ENCODE measurements around the gene PPP2R5E.

PPP2R5E gene

DNA sequence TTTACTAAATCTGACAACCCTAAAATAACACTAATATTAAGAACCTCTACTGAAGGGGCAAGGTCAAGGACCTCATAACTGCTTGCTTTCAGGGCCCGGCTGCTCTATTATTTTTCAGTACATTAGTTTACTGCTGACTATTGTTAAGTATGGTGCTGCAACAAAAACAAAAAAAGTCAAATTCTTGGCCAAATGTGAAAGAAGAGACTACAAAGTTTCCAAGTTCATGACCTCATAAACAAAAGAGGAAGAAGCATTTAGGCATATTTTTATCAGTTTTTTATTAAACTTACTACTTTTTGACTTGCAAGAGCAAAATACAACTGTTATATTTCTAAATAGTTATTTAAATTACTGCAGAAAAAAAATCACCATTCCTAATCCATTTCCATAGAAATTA is 114.7 kb downstream of the PPP2R5E start:
- peak overlapping the region; percentile 26; the same call in 1 of the 2 replicates for H3K27ac ChIP-seq
- H3K4me3 ChIP-seq = no peak overlapping the region
- no peak overlapping the region for H3K9ac ChIP-seq (ENCODE audit: insufficient read length)
- no peak for TF ChIP-seq POLR2AphosphoS5 (IDR thresholded peaks at IDR 0.05; ENCODE audit: borderline replicate concordance, low read depth, low read length)
- no peak for TF ChIP-seq FOXP2 (optimal IDR thresholded peaks at IDR 0.05; ENCODE audit: control extremely low read depth, extremely low read length, insufficient read depth)
- TF ChIP-seq EZH2 (IDR thresholded peaks at IDR 0.05) = no peak
- DNase-seq (ENCODE audit: low read depth, low spot score) = no peak
- no peaks in the 10 kb centered on the region for H3K9me3 ChIP-seq (ENCODE audit: low read depth, low read length)
- no peaks in the 10 kb centered on the region for H3K36me3 ChIP-seq (ENCODE audit: insufficient read depth, low read length)

GRCh38 chr14:63426838-63427352 is 116.3 kb downstream of the PPP2R5E start:
- Histone ChIP-seq H3K36me3 (ENCODE audit: insufficient read depth, low read length) (0 out of 2 replicates have a peak, but pooled peaks cover 2% of the 10 kb centered on the region), H3K27ac (peak overlapping the region; percentile 59; the same call in 1 of the 2 replicates), H3K9ac (ENCODE audit: insufficient read length) (no peak overlapping the region), H3K9me3 (ENCODE audit: low read depth, low read length) (no peaks in the 10 kb centered on the region), H3K4me3 (no peak overlapping the region)
- TF ChIP-seq FOXP2 (optimal IDR thresholded peaks at IDR 0.05; ENCODE audit: control extremely low read depth, extremely low read length, insufficient read depth) (no peak), EZH2 (IDR thresholded peaks at IDR 0.05) (no peak), POLR2AphosphoS5 (IDR thresholded peaks at IDR 0.05; ENCODE audit: borderline replicate concordance, low read depth, low read length) (no peak)
- DNase-seq (ENCODE audit: low read depth, low spot score) = no peak

DNA sequence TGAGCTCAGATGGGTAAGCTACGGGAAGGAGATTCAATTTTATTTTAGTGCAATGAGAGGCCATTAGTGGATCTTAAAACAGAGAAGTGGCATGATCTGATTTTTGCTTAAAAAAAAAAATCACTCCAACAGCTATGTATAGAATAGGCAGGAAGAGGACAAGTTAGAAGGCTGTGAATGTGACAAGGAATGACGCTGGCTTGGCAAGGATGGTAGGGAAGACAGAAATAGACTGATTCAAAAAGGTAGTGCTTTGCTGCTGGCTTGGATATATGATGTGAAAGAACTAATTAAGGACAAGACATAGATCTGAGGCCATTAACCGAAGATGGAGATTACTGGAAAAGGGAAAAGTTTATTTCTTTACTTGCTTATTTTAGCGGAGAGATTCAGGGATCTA is 119.3 kb downstream of the PPP2R5E start:
- H3K4me3 ChIP-seq = no peak overlapping the region
- H3K9me3 ChIP-seq (ENCODE audit: low read depth, low read length) = no peaks in the 10 kb centered on the region
- no peak overlapping the region for H3K9ac ChIP-seq (ENCODE audit: insufficient read length)
- H3K36me3 ChIP-seq (ENCODE audit: insufficient read depth, low read length) = peaks cover 24% of the 10 kb centered on the region
- TF ChIP-seq POLR2AphosphoS5 (IDR thresholded peaks at IDR 0.05; ENCODE audit: borderline replicate concordance, low read depth, low read length) (no peak), FOXP2 (optimal IDR thresholded peaks at IDR 0.05; ENCODE audit: control extremely low read depth, extremely low read length, insufficient read depth) (no peak), EZH2 (IDR thresholded peaks at IDR 0.05) (no peak)
- H3K27ac ChIP-seq = no peak overlapping the region
- no peak for DNase-seq (ENCODE audit: low read depth, low spot score)

GRCh38 chr14:63423381-63423780 is 119.8 kb downstream of the PPP2R5E start:
- Histone ChIP-seq H3K4me3 (no peak overlapping the region), H3K9me3 (ENCODE audit: low read depth, low read length) (no peaks in the 10 kb centered on the region), H3K27ac (no peak overlapping the region; the same call in 1 of the 2 replicates), H3K9ac (ENCODE audit: insufficient read length) (no peak overlapping the region), H3K36me3 (ENCODE audit: insufficient read depth, low read length) (peaks cover 24% of the 10 kb centered on the region)
- TF ChIP-seq FOXP2 (optimal IDR thresholded peaks at IDR 0.05; ENCODE audit: control extremely low read depth, extremely low read length, insufficient read depth) = no peak
- no peak for TF ChIP-seq POLR2AphosphoS5 (IDR thresholded peaks at IDR 0.05; ENCODE audit: borderline replicate concordance, low read depth, low read length)
- no peak for TF ChIP-seq EZH2 (IDR thresholded peaks at IDR 0.05)
- no peak for DNase-seq (ENCODE audit: low read depth, low spot score)

DNA sequence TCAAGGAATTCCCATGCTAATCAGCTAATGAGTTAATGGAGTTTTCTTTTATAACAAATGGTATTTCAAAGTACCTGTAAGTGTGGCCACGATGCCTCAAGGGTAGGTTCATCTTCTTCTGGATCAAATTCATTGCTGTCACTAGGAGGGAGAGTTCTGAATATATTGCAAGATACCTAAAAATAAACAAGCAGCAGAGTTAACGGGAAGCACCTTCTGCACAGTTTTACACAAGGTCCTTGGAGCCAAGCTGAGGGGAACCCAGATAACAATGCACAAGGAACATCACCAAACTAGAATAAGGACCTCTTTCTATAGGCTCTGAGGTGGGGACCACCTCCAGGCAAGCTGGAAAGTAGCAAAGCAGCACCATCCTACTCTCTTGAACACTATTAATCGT is 121.3 kb downstream of the PPP2R5E start:
- peaks cover 24% of the 10 kb centered on the region for H3K36me3 ChIP-seq (ENCODE audit: insufficient read depth, low read length)
- no peak for DNase-seq (ENCODE audit: low read depth, low spot score)
- no peak overlapping the region for H3K27ac ChIP-seq
- H3K4me3 ChIP-seq = no peak overlapping the region
- H3K9ac ChIP-seq (ENCODE audit: insufficient read length) = no peak overlapping the region
- TF ChIP-seq POLR2AphosphoS5 (IDR thresholded peaks at IDR 0.05; ENCODE audit: borderline replicate concordance, low read depth, low read length) (no peak), FOXP2 (optimal IDR thresholded peaks at IDR 0.05; ENCODE audit: control extremely low read depth, extremely low read length, insufficient read depth) (no peak), EZH2 (IDR thresholded peaks at IDR 0.05) (no peak)
- H3K9me3 ChIP-seq (ENCODE audit: low read depth, low read length) = no peaks in the 10 kb centered on the region

GRCh38 chr14:63421226-63421625 is 122.0 kb downstream of the PPP2R5E start:
- TF ChIP-seq EZH2 (IDR thresholded peaks at IDR 0.05) = no peak
- no peak for TF ChIP-seq FOXP2 (optimal IDR thresholded peaks at IDR 0.05; ENCODE audit: control extremely low read depth, extremely low read length, insufficient read depth)
- no peak for TF ChIP-seq POLR2AphosphoS5 (IDR thresholded peaks at IDR 0.05; ENCODE audit: borderline replicate concordance, low read depth, low read length)
- H3K9ac ChIP-seq (ENCODE audit: insufficient read length) = no peak overlapping the region
- no peaks in the 10 kb centered on the region for H3K9me3 ChIP-seq (ENCODE audit: low read depth, low read length)
- DNase-seq (ENCODE audit: low read depth, low spot score) = no peak
- H3K27ac ChIP-seq = no peak overlapping the region
- H3K4me3 ChIP-seq = no peak overlapping the region
- H3K36me3 ChIP-seq (ENCODE audit: insufficient read depth, low read length) = peaks cover 24% of the 10 kb centered on the region

DNA sequence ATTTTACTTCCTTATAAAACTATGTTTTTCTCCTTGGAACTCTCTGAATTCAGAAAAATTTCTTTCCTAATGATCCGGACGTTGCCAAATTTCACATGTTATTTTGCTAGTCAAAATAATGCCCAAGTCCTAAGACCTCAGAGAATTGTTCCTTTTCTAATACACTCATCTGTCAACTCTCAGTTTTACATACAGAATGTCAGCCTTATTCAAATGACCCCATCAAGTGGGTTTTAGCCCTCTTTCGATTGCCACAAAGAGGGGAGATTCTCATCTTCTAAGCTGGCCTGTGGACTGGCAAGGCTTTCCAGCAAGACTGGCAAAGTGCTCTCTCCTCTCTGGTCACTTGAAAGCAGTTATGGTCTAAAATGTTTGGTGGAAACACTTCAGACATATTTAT is 125.2 kb downstream of the PPP2R5E start:
- Histone ChIP-seq H3K9me3 (ENCODE audit: low read depth, low read length) (no peaks in the 10 kb centered on the region), H3K4me3 (no peak overlapping the region), H3K36me3 (ENCODE audit: insufficient read depth, low read length) (peaks cover 38% of the 10 kb centered on the region), H3K9ac (ENCODE audit: insufficient read length) (no peak overlapping the region), H3K27ac (no peak overlapping the region)
- DNase-seq (ENCODE audit: low read depth, low spot score) = no peak
- no peak for TF ChIP-seq FOXP2 (optimal IDR thresholded peaks at IDR 0.05; ENCODE audit: control extremely low read depth, extremely low read length, insufficient read depth)
- no peak for TF ChIP-seq EZH2 (IDR thresholded peaks at IDR 0.05)
- no peak for TF ChIP-seq POLR2AphosphoS5 (IDR thresholded peaks at IDR 0.05; ENCODE audit: borderline replicate concordance, low read depth, low read length)

DNA sequence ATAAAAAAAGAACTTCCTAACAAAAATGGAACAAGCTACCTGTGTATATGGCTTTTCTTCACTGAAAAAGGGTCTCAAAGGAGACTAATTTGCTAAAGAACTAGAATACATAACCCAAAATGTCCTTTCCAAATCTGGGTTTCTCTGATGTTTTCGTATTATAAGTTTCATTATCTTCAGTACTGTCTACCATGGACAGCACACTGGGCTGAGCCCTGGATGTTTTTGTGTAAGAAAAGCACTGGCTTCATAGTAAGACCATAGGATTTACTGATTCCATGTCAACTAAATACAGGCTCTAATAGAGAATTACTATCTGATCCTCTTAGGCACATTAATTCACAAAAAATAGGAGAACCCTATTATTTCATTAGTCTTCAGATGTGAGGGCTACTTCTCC is 130.2 kb downstream of the PPP2R5E start:
- peaks cover 24% of the 10 kb centered on the region for H3K36me3 ChIP-seq (ENCODE audit: insufficient read depth, low read length)
- TF ChIP-seq POLR2AphosphoS5 (IDR thresholded peaks at IDR 0.05; ENCODE audit: borderline replicate concordance, low read depth, low read length) = no peak
- TF ChIP-seq EZH2 (IDR thresholded peaks at IDR 0.05) = no peak
- TF ChIP-seq FOXP2 (optimal IDR thresholded peaks at IDR 0.05; ENCODE audit: control extremely low read depth, extremely low read length, insufficient read depth) = no peak
- no peak overlapping the region for H3K9ac ChIP-seq (ENCODE audit: insufficient read length)
- H3K4me3 ChIP-seq = no peak overlapping the region
- no peaks in the 10 kb centered on the region for H3K9me3 ChIP-seq (ENCODE audit: low read depth, low read length)
- H3K27ac ChIP-seq = no peak overlapping the region
- DNase-seq (ENCODE audit: low read depth, low spot score) = no peak

DNA sequence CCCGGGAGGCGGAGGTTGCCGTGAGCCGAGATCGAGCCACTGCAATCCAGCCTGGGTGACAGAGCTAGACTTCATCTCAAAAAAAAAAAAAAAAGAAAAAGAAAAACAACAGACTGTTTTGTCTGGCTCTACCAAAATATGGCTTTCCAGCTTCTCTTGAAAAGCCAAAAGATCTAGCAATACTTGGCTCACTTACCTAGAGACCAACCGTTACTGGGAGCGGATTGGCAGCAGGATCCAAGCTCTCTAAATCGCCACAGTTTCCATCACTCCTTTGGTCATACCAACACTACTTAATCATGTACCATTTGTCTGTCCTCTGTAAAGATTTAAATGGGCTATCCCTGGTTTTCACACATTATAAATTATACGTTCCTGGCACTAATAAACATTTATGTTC is 136.8 kb downstream of the PPP2R5E start:
- Histone ChIP-seq H3K36me3 (ENCODE audit: insufficient read depth, low read length) (peaks cover 7% of the 10 kb centered on the region; the same call in 1 of the 2 replicates), H3K27ac (no peak overlapping the region), H3K4me3 (no peak overlapping the region), H3K9ac (ENCODE audit: insufficient read length) (no peak overlapping the region), H3K9me3 (ENCODE audit: low read depth, low read length) (no peaks in the 10 kb centered on the region)
- DNase-seq (ENCODE audit: low read depth, low spot score) = no peak
- no peak for TF ChIP-seq POLR2AphosphoS5 (IDR thresholded peaks at IDR 0.05; ENCODE audit: borderline replicate concordance, low read depth, low read length)
- no peak for TF ChIP-seq FOXP2 (optimal IDR thresholded peaks at IDR 0.05; ENCODE audit: control extremely low read depth, extremely low read length, insufficient read depth)
- no peak for TF ChIP-seq EZH2 (IDR thresholded peaks at IDR 0.05)
